ENCODE results near the gene LRP11. TPM values are rescaled to one million over a fixed set of nuclear protein-coding genes. Genes with fewer than 3 reads are reported as not detected.
"Not testable (repeated sequence)": the region's sequence is repeated elsewhere in the genome, so short reads cannot be mapped to it uniquely, and the experiment has no call there.

The LRP11 gene
- polyA plus RNA-seq, 1 donor from 2014 or later = 57.0 TPM

DNA sequence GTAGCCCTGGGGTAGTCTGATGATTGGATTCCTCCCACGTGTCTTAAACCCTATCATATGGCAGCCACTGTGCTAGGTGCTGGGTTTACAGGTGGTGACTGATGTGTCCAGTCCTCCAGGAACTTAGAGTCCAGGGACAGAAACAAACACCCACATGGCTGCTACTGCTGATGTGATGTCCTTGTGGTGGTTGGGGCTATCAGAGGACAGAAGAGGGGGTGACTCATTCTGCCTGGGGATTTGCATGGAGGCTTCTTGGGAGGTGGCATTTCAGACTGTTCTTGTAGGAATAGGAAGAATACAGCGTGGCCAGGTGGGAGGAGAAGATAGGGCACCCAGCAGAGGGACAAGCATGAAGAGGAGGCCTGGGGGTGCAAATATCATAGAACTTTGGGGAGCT is 48.9 kb upstream of the LRP11 start:
- H3K79me2 ChIP-seq (replicated peaks; ENCODE audit: insufficient read depth, low read length) = no peaks in the 10 kb centered on the region
- no peaks in the 10 kb centered on the region for H4K20me1 ChIP-seq (ENCODE audit: insufficient read depth)
- no peaks in the 10 kb centered on the region for H3F3A ChIP-seq (ENCODE audit: insufficient read depth, low read length, poor library complexity, severe bottlenecking)
- H3K27me3 ChIP-seq (ENCODE audit: insufficient read depth, low read depth, low read length) = no peaks in the 10 kb centered on the region
- no peak overlapping the region for H3K9ac ChIP-seq (ENCODE audit: low read length)
- H3K36me3 ChIP-seq (ENCODE audit: insufficient read depth, low read length) = no peaks in the 10 kb centered on the region
- H3K4me3 ChIP-seq (ENCODE audit: low read length) = no peak overlapping the region
- TF ChIP-seq EP300 (conservative IDR thresholded peaks at IDR 0.05; ENCODE audit: poor library complexity, severe bottlenecking) (no peak), RAD21 (conservative IDR thresholded peaks at IDR 0.05) (no peak), MXI1 (conservative IDR thresholded peaks at IDR 0.05; ENCODE audit: poor library complexity, severe bottlenecking) (no peak), SMC3 (conservative IDR thresholded peaks at IDR 0.05; ENCODE audit: poor library complexity) (no peak), TAF1 (IDR thresholded peaks at IDR 0.05; ENCODE audit: low read depth) (no peak), EZH2 (IDR thresholded peaks at IDR 0.05; ENCODE audit: borderline replicate concordance, insufficient read depth, low read length, poor library complexity, severe bottlenecking) (no peak), POLR2AphosphoS5 (IDR thresholded peaks at IDR 0.05) (no peak), CTCF (IDR thresholded peaks at IDR 0.05; ENCODE audit: poor library complexity, severe bottlenecking) (no peak), REST (IDR thresholded peaks at IDR 0.05; ENCODE audit: borderline replicate concordance) (no peak)
- H3K9me2 ChIP-seq (ENCODE audit: insufficient read depth, low read length) = no peaks in the 10 kb centered on the region
- H2AFZ ChIP-seq (ENCODE audit: low read depth, low read length) = no peak overlapping the region
- no peak overlapping the region for H3K4me2 ChIP-seq (ENCODE audit: low read length)
- no peaks in the 10 kb centered on the region for H3K9me3 ChIP-seq (ENCODE audit: low read length)
- H3K27ac ChIP-seq (ENCODE audit: low read length) = no peak overlapping the region

GRCh38 chr6:149912680-149913079 is 48.5 kb upstream of the LRP11 start:
- H3K4me3 ChIP-seq (ENCODE audit: low read length); H3K4me2 ChIP-seq (ENCODE audit: low read length): not testable (repeated sequence)

DNA sequence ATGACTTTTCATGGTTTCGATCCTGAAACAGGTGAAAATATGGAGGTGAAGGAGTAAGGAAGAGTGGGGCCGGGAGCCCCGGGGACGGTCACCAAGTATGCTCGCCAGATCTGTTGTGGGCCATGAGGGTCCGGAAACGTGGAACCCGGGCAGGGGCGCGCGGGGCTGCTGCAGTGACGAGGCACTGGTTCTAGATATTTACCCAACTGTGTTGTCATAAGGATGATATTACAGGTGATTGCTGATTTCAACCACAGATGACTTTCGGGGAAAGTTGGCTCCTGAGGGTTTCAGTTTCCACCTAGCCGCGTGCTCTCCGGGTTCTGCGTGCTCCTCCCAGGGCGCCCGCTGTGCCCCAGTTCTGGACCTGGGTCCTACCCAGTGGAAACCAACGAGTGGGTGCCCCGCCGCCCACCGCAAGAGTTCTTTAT is 46.6 kb upstream of the LRP11 start:
- H3K4me2 ChIP-seq (ENCODE audit: low read length) = no peak overlapping the region
- no peak overlapping the region for H2AFZ ChIP-seq (ENCODE audit: low read depth, low read length)
- H3F3A ChIP-seq (ENCODE audit: insufficient read depth, low read length, poor library complexity, severe bottlenecking) = no peaks in the 10 kb centered on the region
- H3K27ac ChIP-seq (ENCODE audit: low read length) = no peak overlapping the region
- H3K9ac ChIP-seq (ENCODE audit: low read length) = no peak overlapping the region
- H4K20me1 ChIP-seq (ENCODE audit: insufficient read depth) = no peaks in the 10 kb centered on the region
- no peaks in the 10 kb centered on the region for H3K36me3 ChIP-seq (ENCODE audit: insufficient read depth, low read length)
- H3K27me3 ChIP-seq (ENCODE audit: insufficient read depth, low read depth, low read length) = no peaks in the 10 kb centered on the region
- H3K4me3 ChIP-seq (ENCODE audit: low read length) = no peak overlapping the region
- no peaks in the 10 kb centered on the region for H3K9me2 ChIP-seq (ENCODE audit: insufficient read depth, low read length)
- no peak for TF ChIP-seq REST (IDR thresholded peaks at IDR 0.05; ENCODE audit: borderline replicate concordance)
- TF ChIP-seq TAF1 (IDR thresholded peaks at IDR 0.05; ENCODE audit: low read depth) = no peak
- no peak for TF ChIP-seq CTCF (IDR thresholded peaks at IDR 0.05; ENCODE audit: poor library complexity, severe bottlenecking)
- no peak for TF ChIP-seq EP300 (conservative IDR thresholded peaks at IDR 0.05; ENCODE audit: poor library complexity, severe bottlenecking)
- no peak for TF ChIP-seq MXI1 (conservative IDR thresholded peaks at IDR 0.05; ENCODE audit: poor library complexity, severe bottlenecking)
- TF ChIP-seq EZH2 (IDR thresholded peaks at IDR 0.05; ENCODE audit: borderline replicate concordance, insufficient read depth, low read length, poor library complexity, severe bottlenecking) = no peak
- TF ChIP-seq POLR2AphosphoS5 (IDR thresholded peaks at IDR 0.05) = no peak
- no peak for TF ChIP-seq RAD21 (conservative IDR thresholded peaks at IDR 0.05)
- TF ChIP-seq SMC3 (conservative IDR thresholded peaks at IDR 0.05; ENCODE audit: poor library complexity) = no peak
- no peaks in the 10 kb centered on the region for H3K79me2 ChIP-seq (replicated peaks; ENCODE audit: insufficient read depth, low read length)
- H3K9me3 ChIP-seq (ENCODE audit: low read length) = no peaks in the 10 kb centered on the region

More at GRCh38 chr6:149912680-149913079, 48.5 kb upstream of the LRP11 start:
- not testable (repeated sequence) for H3K79me2 ChIP-seq (replicated peaks; ENCODE audit: insufficient read depth, low read length); H3F3A ChIP-seq (ENCODE audit: insufficient read depth, low read length, poor library complexity, severe bottlenecking); H3K9me2 ChIP-seq (ENCODE audit: insufficient read depth, low read length); H3K36me3 ChIP-seq (ENCODE audit: insufficient read depth, low read length); H2AFZ ChIP-seq (ENCODE audit: low read depth, low read length); H3K27ac ChIP-seq (ENCODE audit: low read length); H3K27me3 ChIP-seq (ENCODE audit: insufficient read depth, low read depth, low read length); H4K20me1 ChIP-seq (ENCODE audit: insufficient read depth); H3K9me3 ChIP-seq (ENCODE audit: low read length); H3K9ac ChIP-seq (ENCODE audit: low read length)

Data from neural cell (in vitro differentiated cells).